Naive thymus-derived CD4-positive, alpha-beta T cell (primary cell): Measurements from ENCODE around the gene TNRC6C. TPM values are rescaled to one million over a fixed set of nuclear protein-coding genes. Genes with fewer than 3 reads are reported as not detected.
A peak's percentile ranks its signal among the peaks of the same experiment; 100 is the strongest.

Source experiments
- ATAC-seq: fragments of 150-1000 bp; cut with Tn5 transposase; 2 replicates; pipeline ENCODE4 v1.10.0; 2021; ENCODE audit warnings: mild to moderate bottlenecking, moderate library complexity
- CTCF ChIA-PET: fragments of 350-600 bp; sonication (Branson Sonifier 250); formaldehyde crosslinking; loops from one replicate; lab custom pipeline; 2021; ENCODE audit warnings: antibody characterized with exemption; lab: Charles Lee
- POLR2A ChIA-PET: fragments of 350-600 bp; sonication (Branson Sonifier 250); formaldehyde crosslinking; loops from one replicate; lab custom pipeline; 2021; ENCODE audit warnings: antibody characterized with exemption, inconsistent platforms; lab: Charles Lee
- DNase-seq, 9 donors: peaks; one replicate each; pipeline versions ENCODE4 v3.0.0 to v3.0.0-alpha.2; 2020 to 2022; ENCODE audit warnings: mixed read lengths in 1 of 9
- H3K27ac ChIP-seq: one replicate; pipeline ENCODE4 v1.7.0; 2013; ENCODE audit warnings: mild to moderate bottlenecking, low read depth, low read length, moderate library complexity
- H3K27me3 ChIP-seq, 2 donors: one replicate each; pipeline ENCODE4 v1.7.0; 2013; ENCODE audit warnings: low read length in 2 of 2, mild to moderate bottlenecking in 2 of 2, moderate library complexity in 2 of 2; ENCODE audit not compliant: control insufficient read depth in 2 of 2, insufficient read depth in 2 of 2
- H3K36me3 ChIP-seq, 3 experiments: 1 replicate in 2 of 3; 2 replicates in 1 of 3; pipeline ENCODE4 v1.7.0; 2013; ENCODE audit warnings: low read length in 3 of 3, mild to moderate bottlenecking in 3 of 3, moderate library complexity in 1 of 3; ENCODE audit not compliant: insufficient read depth in 3 of 3, control insufficient read depth in 2 of 3
- H3K4me1 ChIP-seq, 2 donors: one replicate each; pipeline ENCODE4 v1.7.0; 2013; ENCODE audit warnings: low read length in 2 of 2, mild to moderate bottlenecking in 2 of 2, moderate library complexity in 1 of 2; ENCODE audit not compliant: control insufficient read depth in 2 of 2, insufficient read depth in 2 of 2
- H3K4me3 ChIP-seq: 2 replicates; pipeline ENCODE4 v1.7.0; 2013; ENCODE audit warnings: mild to moderate bottlenecking, low read length
- H3K9me3 ChIP-seq, 3 experiments: 1 replicate in 2 of 3; 2 replicates in 1 of 3; pipeline ENCODE4 v1.7.0; 2013; ENCODE audit warnings: low read length in 3 of 3; ENCODE audit not compliant: control insufficient read depth in 2 of 3
- H3K27ac Mint-ChIP-seq, 9 donors: one replicate each; pipeline ENCODE4 v1.8.0; 2020 to 2022; ENCODE audit warnings: mixed read lengths in 9 of 9, mild to moderate bottlenecking in 8 of 9, moderate library complexity in 5 of 9, inconsistent platforms in 2 of 9
- H3K27me3 Mint-ChIP-seq, 5 donors: one replicate each; pipeline ENCODE4 v1.8.0; 2021 to 2022; ENCODE audit warnings: mixed read lengths in 5 of 5, mild to moderate bottlenecking in 1 of 5
- H3K36me3 Mint-ChIP-seq, 5 donors: one replicate each; pipeline ENCODE4 v1.8.0; 2020 to 2022; ENCODE audit warnings: mixed read lengths in 5 of 5, mild to moderate bottlenecking in 3 of 5, inconsistent platforms in 1 of 5
- H3K4me1 Mint-ChIP-seq, 7 donors: one replicate each; pipeline ENCODE4 v1.8.0; 2020 to 2022; ENCODE audit warnings: mixed read lengths in 7 of 7, mild to moderate bottlenecking in 3 of 7, inconsistent platforms in 1 of 7
- H3K4me3 Mint-ChIP-seq, 10 donors: one replicate each; pipeline ENCODE4 v1.8.0; 2020 to 2022; ENCODE audit warnings: mild to moderate bottlenecking in 10 of 10, mixed read lengths in 10 of 10, moderate library complexity in 6 of 10, inconsistent platforms in 2 of 10
- H3K9me3 Mint-ChIP-seq, 11 donors: one replicate each; pipeline ENCODE4 v1.8.0; 2020 to 2022; ENCODE audit warnings: mixed read lengths in 11 of 11, mild to moderate bottlenecking in 4 of 11, inconsistent platforms in 1 of 11, moderate library complexity in 1 of 11
- intact Hi-C, 2 donors: fragments of 100-400 bp; cut with micrococcal nuclease; formaldehyde crosslinking; loops; one replicate each; pipeline ENCODE4 v1.15.1; 2023
- polyA plus RNA-seq, 2 donors: library from polyadenylated mRNA; unstranded; fragments of 300-500 nt; fragmentation: Illumina TruSeq; gene quantifications; one replicate each; pipeline ENCODE4 v1.2.3, GENCODE V29; 2021
- total RNA-seq, 6 experiments: library from RNA in 5 of 6; stranded (reverse) in 5 of 6; gene quantifications; 1 replicate in 5 of 6; 2 replicates in 1 of 6; pipeline ENCODE4 v1.2.3 and lab custom pipeline; 2021 to 2026

TNRC6C gene
- total and polyA plus RNA-seq, 7 experiments from 2014 or later: 7.4 to 133 (median 73.4) TPM

- H3K9me3 Mint-ChIP-seq: peaks cover 0 to 3% (median 0%) of the 10 kb centered on the region in 11 donors
- Histone ChIP-seq H3K4me3 (no peak overlapping the region), H3K27me3 (no peaks in the 10 kb centered on the region), H3K9me3 (no peaks in the 10 kb centered on the region), H3K36me3 (peaks cover 0 to 18% (median 0%) of the 10 kb centered on the region in 3 experiments), H3K27ac (no peak overlapping the region), H3K4me1 (peaks cover 8 to 37% of the 10 kb centered on the region in 2 donors)
- peak overlapping the region in 3 of 9 donors; percentile 76 to 88 (median 80) for H3K27ac Mint-ChIP-seq
- H3K4me3 Mint-ChIP-seq: peak overlapping the region in 1 of 10 donors; percentile 14
- ChIA-PET POLR2A (interaction anchor here (0.7 to 27.3 kb wide), 6 partner anchors 7 to 42 kb away, joined by 3 to 898 read pairs (median 4); partner anchors contain the start of genes AFMID, TK1, TMC6 and TMC8), CTCF (interaction anchor here (0.8 to 1.1 kb wide), 2 partner anchors 32 to 86 kb away, joined by 5 read pairs; no protein-coding TSS in a partner anchor)
- ATAC-seq: no peak
- H3K4me1 Mint-ChIP-seq: peaks cover 27 to 52% (median 49%) of the 10 kb centered on the region in 7 donors
- no peak for DNase-seq
- intact Hi-C loops: loop anchor here in 1 of 2 donors (10.0 kb wide), 1 partner anchor 70 kb away; the partner anchor contains the start of gene BIRC5
- H3K27me3 Mint-ChIP-seq: peaks cover 0 to 4% (median 0%) of the 10 kb centered on the region in 5 donors
- peaks cover 0 to 10% (median 3%) of the 10 kb centered on the region in 5 donors for H3K36me3 Mint-ChIP-seq
Observed at GRCh38 chr17:78144736-78145641, 186.5 kb downstream of the TNRC6C start.

- peaks cover 0 to 14% (median 0%) of the 10 kb centered on the region in 3 experiments for H3K36me3 ChIP-seq
- H3K4me3 Mint-ChIP-seq: no peak overlapping the region
- POLR2A ChIA-PET: interaction anchor here (0.6 to 27.0 kb wide), 5 partner anchors 17 to 33 kb away, joined by 3 to 898 read pairs (median 5); partner anchors contain the start of genes SYNGR2, TMC6 and TMC8
- H3K27ac Mint-ChIP-seq: peak overlapping the region in 3 of 9 donors; percentile 11 to 54 (median 38)
- CTCF ChIA-PET: interaction anchor here (0.6 kb wide), 1 partner anchor 145 kb away, joined by 4 read pairs; no protein-coding TSS in a partner anchor
- H3K4me1 Mint-ChIP-seq: peaks cover 20 to 42% (median 39%) of the 10 kb centered on the region in 7 donors
- no peaks in the 10 kb centered on the region for H3K9me3 ChIP-seq
- no peak for ATAC-seq
- no peaks in the 10 kb centered on the region for H3K9me3 Mint-ChIP-seq
- peaks cover 0 to 6% (median 0%) of the 10 kb centered on the region in 5 donors for H3K36me3 Mint-ChIP-seq
- DNase-seq: no peak
- peaks cover 0 to 4% (median 0%) of the 10 kb centered on the region in 5 donors for H3K27me3 Mint-ChIP-seq
- intact Hi-C loops: loop anchor here in 1 of 2 donors (10.0 kb wide), 1 partner anchor 68 kb away; the partner anchor contains the start of gene BIRC5
- H3K27ac ChIP-seq: no peak overlapping the region
- H3K4me1 ChIP-seq: peaks cover 0 to 26% of the 10 kb centered on the region in 2 donors
- H3K4me3 ChIP-seq: no peak overlapping the region
- no peaks in the 10 kb centered on the region for H3K27me3 ChIP-seq
Observed at GRCh38 chr17:78146471-78146869, 188.0 kb downstream of the TNRC6C start.

- H3K27me3 ChIP-seq: no peaks in the 10 kb centered on the region
- ATAC-seq: no peak
- ChIA-PET CTCF (no interaction called here), POLR2A (interaction anchor here (0.6 to 27.0 kb wide), 5 partner anchors 17 to 34 kb away, joined by 3 to 898 read pairs (median 5); partner anchors contain the start of genes SYNGR2, TMC6 and TMC8)
- no peak for DNase-seq
- peaks cover 0 to 4% (median 0%) of the 10 kb centered on the region in 5 donors for H3K27me3 Mint-ChIP-seq
- no peaks in the 10 kb centered on the region for H3K9me3 Mint-ChIP-seq
- intact Hi-C loops: loop anchor here in 1 of 2 donors (10.0 kb wide), 1 partner anchor 68 kb away; the partner anchor contains the start of gene BIRC5
- peaks cover 19 to 42% (median 38%) of the 10 kb centered on the region in 7 donors for H3K4me1 Mint-ChIP-seq
- H3K4me3 Mint-ChIP-seq: no peak overlapping the region
- peak overlapping the region in 6 of 9 donors; percentile 14 to 87 (median 46) for H3K27ac Mint-ChIP-seq
- no peaks in the 10 kb centered on the region for H3K9me3 ChIP-seq
- H3K36me3 Mint-ChIP-seq: peaks cover 0 to 6% (median 0%) of the 10 kb centered on the region in 5 donors
- no peak overlapping the region for H3K4me3 ChIP-seq
- H3K36me3 ChIP-seq: peaks cover 0 to 10% (median 0%) of the 10 kb centered on the region in 3 experiments
- no peak overlapping the region for H3K27ac ChIP-seq
- H3K4me1 ChIP-seq: peaks cover 0 to 22% of the 10 kb centered on the region in 2 donors
Observed at GRCh38 chr17:78146881-78147280, 188.4 kb downstream of the TNRC6C start.

GRCh38 chr17:78147315-78147998 is 189.0 kb downstream of the TNRC6C start:
- ChIA-PET POLR2A (interaction anchor here (0.6 to 27.0 kb wide), 5 partner anchors 18 to 34 kb away, joined by 3 to 898 read pairs (median 5); partner anchors contain the start of genes SYNGR2, TMC6 and TMC8), CTCF (interaction anchor here (0.6 to 2.9 kb wide), 3 partner anchors 27 to 60 kb away, joined by 3 to 13 read pairs (median 3); no protein-coding TSS in a partner anchor)
- Histone ChIP-seq H3K9me3 (no peaks in the 10 kb centered on the region), H3K36me3 (peaks cover 0 to 4% (median 0%) of the 10 kb centered on the region in 3 experiments), H3K4me3 (no peak overlapping the region), H3K4me1 (peaks cover 0 to 16% of the 10 kb centered on the region in 2 donors), H3K27me3 (no peaks in the 10 kb centered on the region), H3K27ac (peak overlapping the region; percentile 25)
- DNase-seq (peak in 4 of 9 donors; percentile 30 to 44 (median 36)), ATAC-seq (peak; percentile 74)
- peaks cover 15 to 37% (median 32%) of the 10 kb centered on the region in 7 donors for H3K4me1 Mint-ChIP-seq
- H3K36me3 Mint-ChIP-seq: peaks cover 0 to 4% (median 0%) of the 10 kb centered on the region in 5 donors
- peak overlapping the region in 4 of 10 donors; percentile 5 to 46 (median 18) for H3K4me3 Mint-ChIP-seq
- peaks cover 0 to 4% (median 0%) of the 10 kb centered on the region in 5 donors for H3K27me3 Mint-ChIP-seq
- intact Hi-C loops: loop anchor here in 1 of 2 donors (10.0 kb wide), 1 partner anchor 67 kb away; the partner anchor contains the start of gene BIRC5
- H3K27ac Mint-ChIP-seq: peak overlapping the region; percentile 3 to 87 (median 64)
- H3K9me3 Mint-ChIP-seq: no peaks in the 10 kb centered on the region

GRCh38 chr17:78148286-78149016 is 189.9 kb downstream of the TNRC6C start:
- Histone ChIP-seq H3K27me3 (no peaks in the 10 kb centered on the region), H3K4me3 (no peak overlapping the region), H3K36me3 (no peaks in the 10 kb centered on the region), H3K9me3 (no peaks in the 10 kb centered on the region), H3K4me1 (peaks cover 0 to 11% of the 10 kb centered on the region in 2 donors), H3K27ac (no peak overlapping the region)
- peaks cover 0 to 4% (median 0%) of the 10 kb centered on the region in 5 donors for H3K27me3 Mint-ChIP-seq
- no peak overlapping the region for H3K4me3 Mint-ChIP-seq
- intact Hi-C loops: loop anchor here in 1 of 2 donors (10.0 kb wide), 1 partner anchor 66 kb away; the partner anchor contains the start of gene BIRC5
- H3K9me3 Mint-ChIP-seq: no peaks in the 10 kb centered on the region
- POLR2A ChIA-PET: interaction anchor here (27.0 kb wide), 1 partner anchor 19 kb away, joined by 898 read pairs; the partner anchor contains the start of genes TMC6 and TMC8
- ATAC-seq (no peak), DNase-seq (no peak)
- H3K36me3 Mint-ChIP-seq: no peaks in the 10 kb centered on the region
- H3K27ac Mint-ChIP-seq: peak overlapping the region in 6 of 9 donors; percentile 28 to 73 (median 48)
- CTCF ChIA-PET: interaction anchor here (0.6 to 2.9 kb wide), 3 partner anchors 28 to 817 kb away, joined by 3 to 13 read pairs (median 4); no protein-coding TSS in a partner anchor
- H3K4me1 Mint-ChIP-seq: peaks cover 11 to 29% (median 23%) of the 10 kb centered on the region in 7 donors
